ENCODE measurements around the gene HOMER2. TPM values are rescaled to one million over a fixed set of nuclear protein-coding genes. Genes with fewer than 3 reads are reported as not detected.

Gene HOMER2
- polyA plus RNA-seq, 1 experiment, result 0.83 TPM

DNA sequence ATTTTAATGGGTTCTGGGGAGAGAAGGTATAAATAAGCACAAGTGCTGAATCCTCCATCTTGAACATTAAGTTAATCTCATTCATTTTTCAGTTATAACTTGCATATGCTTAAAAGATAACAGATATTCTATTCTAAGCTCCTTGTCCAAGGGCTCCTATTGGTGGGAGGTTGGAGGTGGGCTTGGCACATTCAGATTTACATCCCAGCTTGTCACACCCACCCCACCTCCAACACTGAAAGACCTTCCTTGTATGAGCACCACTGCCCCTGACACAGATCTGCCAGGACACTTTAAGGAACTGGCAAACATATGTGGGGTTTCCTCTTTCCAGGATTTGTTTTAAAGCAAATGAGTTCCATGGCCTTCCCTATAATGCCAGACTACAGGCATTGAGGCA, 30.6 kb downstream of the HOMER2 start:
- CTCF ChIA-PET, result no interaction called here
- DNase-seq (ENCODE audit: low read depth), result no peak
- no peak for TF ChIP-seq CTCF (IDR thresholded peaks at IDR 0.05; ENCODE audit: insufficient read depth, low read depth, low read length)
- Histone ChIP-seq H3K27me3 (ENCODE audit: control insufficient read depth, insufficient read depth, low read length) (no peaks in the 10 kb centered on the region), H3K36me3 (ENCODE audit: control insufficient read depth, insufficient read depth, low read length) (no peaks in the 10 kb centered on the region), H3K4me3 (ENCODE audit: low read depth, low read length) (no peak overlapping the region)
- POLR2A ChIA-PET, result no interaction called here

DNA sequence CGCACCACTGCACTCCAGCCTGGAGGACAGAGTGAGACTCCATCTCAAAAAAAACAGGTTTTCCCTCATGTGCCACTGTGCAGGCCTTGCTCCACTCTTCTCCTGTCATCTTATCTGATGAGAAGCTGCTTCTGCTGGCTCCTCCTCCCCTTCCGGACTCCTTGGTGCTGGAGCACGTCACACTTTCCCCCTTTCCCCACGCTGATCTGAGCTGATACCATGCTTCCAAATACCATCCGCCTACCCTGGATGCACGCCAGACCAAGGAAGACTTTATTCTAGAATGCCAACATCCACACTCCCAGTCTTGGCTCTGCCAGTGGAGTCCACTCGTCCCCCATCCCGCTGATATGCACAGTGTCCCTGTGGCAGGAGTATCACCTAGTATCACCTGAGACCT, 31.3 kb downstream of the HOMER2 start:
- H3K4me3 ChIP-seq (ENCODE audit: low read depth, low read length), result no peak overlapping the region
- CTCF ChIA-PET, result no interaction called here
- no peak for DNase-seq (ENCODE audit: low read depth)
- no peaks in the 10 kb centered on the region for H3K36me3 ChIP-seq (ENCODE audit: control insufficient read depth, insufficient read depth, low read length)
- H3K27me3 ChIP-seq (ENCODE audit: control insufficient read depth, insufficient read depth, low read length), result no peaks in the 10 kb centered on the region
- POLR2A ChIA-PET, result no interaction called here
- no peak for TF ChIP-seq CTCF (IDR thresholded peaks at IDR 0.05; ENCODE audit: insufficient read depth, low read depth, low read length)

- Histone ChIP-seq H3K27me3 (ENCODE audit: control insufficient read depth, insufficient read depth, low read length) (no peaks in the 10 kb centered on the region), H3K36me3 (ENCODE audit: control insufficient read depth, insufficient read depth, low read length) (no peaks in the 10 kb centered on the region), H3K4me3 (ENCODE audit: low read depth, low read length) (no peak overlapping the region)
- no peak for DNase-seq (ENCODE audit: low read depth)
- TF ChIP-seq CTCF (IDR thresholded peaks at IDR 0.05; ENCODE audit: insufficient read depth, low read depth, low read length), result no peak
- ChIA-PET POLR2A (no interaction called here), CTCF (no interaction called here)
Observed at GRCh38 chr15:82919231-82919886, 33.2 kb downstream of the HOMER2 start.

DNA sequence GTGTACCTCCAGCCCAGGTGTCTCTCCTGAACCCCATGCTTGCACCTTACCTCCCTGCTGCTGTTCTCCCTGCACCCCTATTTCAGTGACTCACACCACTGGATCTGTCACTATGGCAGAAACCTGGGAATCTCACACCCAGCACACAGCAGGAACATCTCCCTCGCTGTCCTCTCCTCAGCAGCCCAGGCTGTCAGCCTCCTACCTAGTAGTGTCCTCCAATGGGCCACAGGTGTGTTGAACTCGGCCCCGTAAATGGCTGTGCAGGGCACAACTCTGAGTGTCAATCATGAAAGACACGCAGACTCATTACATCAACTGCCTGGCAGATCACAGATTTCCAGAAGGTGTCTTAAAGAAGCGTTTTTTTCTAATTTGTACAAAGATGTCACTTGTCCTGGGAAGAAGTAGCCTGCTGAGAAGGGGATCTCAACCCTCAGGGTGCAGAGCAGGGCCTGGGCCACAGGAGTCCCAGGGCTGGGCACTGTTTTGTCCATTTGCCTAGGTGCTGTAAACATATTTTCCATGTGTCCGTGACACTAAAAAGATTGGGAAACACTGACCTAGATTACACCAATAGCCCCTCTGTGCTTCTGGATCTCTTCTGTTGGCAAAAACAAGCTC, 33.8 kb downstream of the HOMER2 start:
- ChIA-PET POLR2A (no interaction called here), CTCF (no interaction called here)
- no peak for DNase-seq (ENCODE audit: low read depth)
- Histone ChIP-seq H3K27me3 (ENCODE audit: control insufficient read depth, insufficient read depth, low read length) (no peaks in the 10 kb centered on the region), H3K4me3 (ENCODE audit: low read depth, low read length) (no peak overlapping the region), H3K36me3 (ENCODE audit: control insufficient read depth, insufficient read depth, low read length) (no peaks in the 10 kb centered on the region)
- TF ChIP-seq CTCF (IDR thresholded peaks at IDR 0.05; ENCODE audit: insufficient read depth, low read depth, low read length), result no peak

- Histone ChIP-seq H3K36me3 (ENCODE audit: control insufficient read depth, insufficient read depth, low read length) (no peaks in the 10 kb centered on the region), H3K27me3 (ENCODE audit: control insufficient read depth, insufficient read depth, low read length) (no peaks in the 10 kb centered on the region), H3K4me3 (ENCODE audit: low read depth, low read length) (no peak overlapping the region)
- TF ChIP-seq CTCF (IDR thresholded peaks at IDR 0.05; ENCODE audit: insufficient read depth, low read depth, low read length), result no peak
- ChIA-PET CTCF (no interaction called here), POLR2A (no interaction called here)
- DNase-seq (ENCODE audit: low read depth), result no peak
Observed at GRCh38 chr15:82918162-82918561, 34.4 kb downstream of the HOMER2 start.

All from BJ (cell line).